ENCODE data around the gene MAPK12.

The MAPK12 gene

GRCh38 chr22:50261615-50262459 is at the start of gene MAPK12:
TSS of gene MAPK12 (minus strand) at chr22:50261683. CDS start at chr22:50261509, 174 bp downstream.
- FAIRE-seq = no peak

- no peak for FAIRE-seq
These were observed 49.5 kb upstream of the MAPK12 start for GRCh38 chr22:50310949-50311444.

DNA sequence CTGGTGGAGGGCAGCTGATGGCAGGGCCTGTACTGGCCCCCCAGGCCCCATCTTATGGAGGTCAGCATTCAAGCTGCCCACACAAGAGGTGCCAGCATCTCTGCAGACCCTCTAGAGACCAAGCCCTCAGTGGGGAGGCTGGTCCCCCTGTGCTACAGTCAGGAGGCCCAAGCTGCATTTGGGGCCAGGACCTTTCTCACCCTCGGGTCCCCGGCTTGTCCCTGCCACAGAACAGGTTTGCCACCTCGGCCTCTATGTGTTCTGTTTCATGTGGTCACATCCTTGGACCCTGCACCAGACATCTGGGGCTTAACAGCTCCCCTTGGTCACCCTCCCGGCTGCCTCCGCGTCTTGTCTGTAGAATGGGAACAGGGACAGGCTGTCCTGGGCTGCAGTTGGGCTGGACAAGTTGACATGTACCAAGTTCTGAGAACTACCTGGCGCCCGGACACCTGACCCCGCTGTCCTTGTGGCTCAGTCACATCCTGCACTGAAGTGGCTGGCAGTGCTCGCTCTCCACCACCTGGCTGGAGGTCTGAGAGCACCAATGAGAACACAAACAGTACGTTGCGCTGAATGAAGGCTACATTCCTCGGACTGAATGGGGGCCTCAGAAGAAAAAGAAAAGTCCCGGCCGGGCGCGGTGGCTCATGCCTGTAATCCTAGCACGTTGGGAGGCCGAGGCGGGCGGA is 48.7 kb upstream of the MAPK12 start:
- FAIRE-seq = no peak

DNA sequence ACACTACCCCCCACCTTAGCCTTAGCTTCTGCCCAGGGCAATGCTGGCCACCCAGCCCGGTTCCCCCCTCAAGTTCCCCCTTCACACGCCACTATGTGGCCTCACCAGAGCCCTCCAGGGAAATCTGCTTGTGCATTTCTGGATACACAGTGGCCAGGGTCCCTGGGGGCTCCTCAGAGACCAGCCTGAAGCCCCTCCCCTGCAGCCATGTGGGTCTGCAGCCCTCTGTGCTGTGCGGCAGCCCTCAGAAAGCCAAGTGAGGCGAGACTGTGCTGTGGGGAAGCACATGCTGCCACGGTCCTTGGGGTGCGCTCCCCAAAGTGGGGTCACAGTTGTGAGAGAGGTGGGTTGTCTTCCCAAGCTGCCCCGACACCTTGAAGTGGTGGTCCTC is 48.1 kb upstream of the MAPK12 start:
- no peak for FAIRE-seq

DNA sequence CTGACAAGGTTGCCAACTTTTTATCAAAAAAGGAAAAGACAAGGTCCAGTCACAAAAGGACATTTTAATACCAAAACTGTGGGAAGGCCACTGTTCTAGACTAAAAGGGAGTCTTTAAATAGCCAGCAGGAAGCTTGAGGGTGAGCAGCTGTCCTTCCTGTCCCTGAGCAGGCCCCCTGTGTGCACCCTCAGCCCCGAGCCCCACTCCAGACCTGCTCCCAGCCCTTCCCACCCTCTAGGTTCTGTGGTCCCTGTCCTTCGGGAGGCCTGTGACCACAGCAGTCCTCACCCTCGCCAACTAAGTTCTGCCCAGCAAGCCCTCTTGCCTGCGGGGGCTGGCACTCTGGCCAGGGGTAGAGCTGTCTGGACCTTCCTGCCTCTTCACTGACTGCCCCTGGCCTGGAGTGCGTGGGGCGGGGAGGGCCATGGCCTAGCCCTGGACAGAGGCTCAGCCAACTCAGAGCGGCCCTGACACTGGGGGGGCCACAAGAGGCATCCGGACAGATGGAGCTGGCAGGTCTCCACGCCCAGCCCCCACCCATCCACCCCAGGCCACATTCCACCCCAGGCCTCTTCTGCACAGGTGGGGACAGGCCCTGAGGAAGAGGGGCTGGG is 47.6 kb upstream of the MAPK12 start:
- no peak for FAIRE-seq

DNA sequence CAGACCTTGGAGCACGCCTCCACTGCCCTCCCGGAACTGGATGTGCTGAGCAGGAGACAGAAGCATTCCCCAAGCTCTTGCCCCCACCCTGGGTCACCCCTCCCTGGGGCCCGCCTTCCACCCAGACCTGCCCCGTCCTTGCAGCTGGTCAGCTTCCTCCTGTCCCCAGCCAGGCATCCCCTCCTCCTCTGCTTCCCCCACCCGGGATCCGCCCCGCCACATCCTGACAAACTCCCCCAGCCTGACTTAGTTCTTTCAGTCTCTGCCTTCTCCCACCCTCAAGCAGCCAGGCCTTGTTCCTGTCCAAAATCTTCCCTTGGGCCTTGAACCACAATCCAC is 47.1 kb upstream of the MAPK12 start:
- FAIRE-seq = no peak

DNA sequence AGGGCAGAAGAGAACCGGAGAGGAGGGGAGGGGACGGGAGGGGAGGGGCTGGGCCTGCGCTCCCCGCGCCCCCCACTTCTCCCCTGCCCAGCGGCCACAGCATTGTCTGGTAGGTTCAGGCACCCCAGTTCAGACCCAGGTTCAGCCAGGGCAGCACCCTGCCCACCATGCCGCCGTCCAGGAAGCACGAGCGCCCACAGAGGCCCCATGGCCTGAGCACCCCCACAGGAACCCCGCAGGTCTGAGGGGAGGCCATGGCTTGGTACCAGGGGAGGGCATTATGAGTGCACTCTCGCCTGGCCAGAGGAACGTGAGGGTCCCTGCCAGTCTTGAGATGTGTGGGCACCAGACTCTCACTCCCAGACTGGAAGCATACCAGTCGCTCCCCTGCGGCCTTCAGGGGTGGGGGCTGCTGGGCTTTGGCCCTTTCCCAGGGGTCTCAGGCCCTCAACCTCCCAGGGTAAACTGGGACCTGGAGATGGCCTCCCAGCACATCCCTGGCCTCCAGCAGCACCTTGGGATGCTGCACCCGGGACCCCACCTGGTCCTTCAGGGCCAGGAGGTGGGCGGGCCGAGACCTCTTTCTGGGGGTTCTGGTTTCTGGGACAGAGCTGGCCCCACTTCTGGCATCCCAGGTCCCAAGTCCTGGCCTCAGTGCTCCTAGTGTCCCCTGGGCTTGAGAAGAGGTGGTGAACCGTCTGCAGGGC is 46.6 kb upstream of the MAPK12 start:
- no peak for FAIRE-seq

GRCh38 chr22:50306753-50307749 is 45.6 kb upstream of the MAPK12 start, which contains the start of gene PLXNB2:
TSS of gene PLXNB2 (minus strand) at chr22:50307646. CDS start at chr22:50290584, 17,062 bp downstream.
- FAIRE-seq = no peak

- no peak for FAIRE-seq
These were observed 44.6 kb upstream of the MAPK12 start for GRCh38 chr22:50305923-50306566.

DNA sequence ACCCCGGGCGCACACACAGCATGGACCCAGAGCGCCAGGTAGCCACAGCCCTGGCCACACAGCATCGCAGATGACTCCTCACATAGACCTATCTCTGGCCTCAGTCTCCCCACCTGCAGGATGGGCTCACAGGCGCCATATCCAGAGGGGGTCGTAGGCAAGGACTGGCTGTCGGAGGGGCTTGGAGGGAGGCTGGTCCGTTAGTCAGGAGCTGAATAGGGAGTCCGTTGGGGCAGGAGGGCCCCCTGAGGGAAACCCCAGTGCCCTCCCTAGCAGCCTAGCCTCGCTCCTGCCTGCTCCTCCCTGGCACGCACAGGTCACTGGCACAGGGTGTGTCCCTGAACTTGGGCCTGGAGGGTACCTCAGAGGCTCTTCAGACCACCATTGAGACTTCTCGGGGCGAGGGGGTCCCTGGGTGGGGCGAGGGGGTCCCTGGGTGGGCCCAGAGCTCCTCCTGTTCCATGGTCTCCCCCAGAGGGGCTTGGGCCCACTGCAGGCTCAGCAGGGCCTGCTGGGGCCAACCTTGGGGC is 44.0 kb upstream of the MAPK12 start:
- no peak for FAIRE-seq

GRCh38 chr22:50304528-50305392 is 43.3 kb upstream of the MAPK12 start:
- no peak for FAIRE-seq

GRCh38 chr22:50303848-50304527 is 42.5 kb upstream of the MAPK12 start:
- FAIRE-seq = no peak

- FAIRE-seq = no peak
These were observed 42.0 kb upstream of the MAPK12 start for GRCh38 chr22:50303515-50303847.

DNA sequence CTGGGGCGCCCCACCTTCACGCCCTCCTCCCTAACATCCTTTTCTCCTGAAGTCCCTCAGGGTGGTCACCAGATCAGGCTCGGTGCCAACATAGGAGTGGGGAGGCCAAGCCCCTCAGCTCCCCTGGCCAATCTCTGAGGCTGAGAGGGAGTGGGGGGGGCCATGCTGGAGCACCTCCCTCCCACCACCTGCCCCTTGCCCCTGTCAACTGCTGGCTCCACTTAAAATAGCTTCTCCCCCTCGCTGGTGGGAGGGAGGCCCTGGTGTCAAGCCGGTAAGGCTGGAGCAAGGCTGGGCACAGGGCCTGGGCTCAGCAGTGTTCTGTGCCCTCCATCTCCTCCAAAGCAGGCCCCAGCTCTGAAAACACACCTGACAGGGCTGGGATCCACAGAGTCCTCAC is 41.1 kb upstream of the MAPK12 start:
- no peak for FAIRE-seq

GRCh38 chr22:50302041-50302541 is 40.6 kb upstream of the MAPK12 start:
- no peak for FAIRE-seq

- no peak for FAIRE-seq
These were observed 40.1 kb upstream of the MAPK12 start for GRCh38 chr22:50301581-50301991.

DNA sequence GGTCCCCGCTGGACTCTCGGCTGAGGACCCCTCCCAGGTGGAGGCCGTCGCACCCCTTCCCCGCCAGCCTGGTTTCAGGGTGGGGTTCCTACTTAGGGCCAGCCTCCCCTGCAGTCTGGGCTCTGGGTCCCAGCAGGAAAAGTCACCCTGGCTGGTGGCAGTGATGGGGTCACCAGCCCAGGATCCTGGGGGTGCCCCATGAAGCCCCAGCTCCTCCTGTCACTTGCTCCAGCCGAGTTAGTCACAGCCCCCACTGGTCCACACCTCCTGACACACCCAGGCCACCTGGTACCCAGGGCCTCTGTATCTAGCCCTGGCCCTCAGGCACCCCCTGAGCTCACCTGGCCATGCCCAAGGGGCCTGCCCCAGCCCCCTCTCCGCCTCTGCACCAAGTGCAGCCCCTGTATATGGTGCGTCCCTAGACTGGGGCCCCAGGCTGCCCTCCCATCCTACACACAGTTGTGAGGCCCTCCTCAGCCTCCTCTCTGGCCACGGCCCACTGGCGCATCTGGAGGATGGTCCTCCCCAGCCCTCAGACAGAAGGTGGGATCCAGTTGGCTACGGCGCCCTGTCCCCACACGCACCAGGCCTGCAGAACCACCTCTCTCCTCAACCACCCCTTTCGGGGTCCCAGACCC is 39.3 kb upstream of the MAPK12 start:
- FAIRE-seq = no peak

DNA sequence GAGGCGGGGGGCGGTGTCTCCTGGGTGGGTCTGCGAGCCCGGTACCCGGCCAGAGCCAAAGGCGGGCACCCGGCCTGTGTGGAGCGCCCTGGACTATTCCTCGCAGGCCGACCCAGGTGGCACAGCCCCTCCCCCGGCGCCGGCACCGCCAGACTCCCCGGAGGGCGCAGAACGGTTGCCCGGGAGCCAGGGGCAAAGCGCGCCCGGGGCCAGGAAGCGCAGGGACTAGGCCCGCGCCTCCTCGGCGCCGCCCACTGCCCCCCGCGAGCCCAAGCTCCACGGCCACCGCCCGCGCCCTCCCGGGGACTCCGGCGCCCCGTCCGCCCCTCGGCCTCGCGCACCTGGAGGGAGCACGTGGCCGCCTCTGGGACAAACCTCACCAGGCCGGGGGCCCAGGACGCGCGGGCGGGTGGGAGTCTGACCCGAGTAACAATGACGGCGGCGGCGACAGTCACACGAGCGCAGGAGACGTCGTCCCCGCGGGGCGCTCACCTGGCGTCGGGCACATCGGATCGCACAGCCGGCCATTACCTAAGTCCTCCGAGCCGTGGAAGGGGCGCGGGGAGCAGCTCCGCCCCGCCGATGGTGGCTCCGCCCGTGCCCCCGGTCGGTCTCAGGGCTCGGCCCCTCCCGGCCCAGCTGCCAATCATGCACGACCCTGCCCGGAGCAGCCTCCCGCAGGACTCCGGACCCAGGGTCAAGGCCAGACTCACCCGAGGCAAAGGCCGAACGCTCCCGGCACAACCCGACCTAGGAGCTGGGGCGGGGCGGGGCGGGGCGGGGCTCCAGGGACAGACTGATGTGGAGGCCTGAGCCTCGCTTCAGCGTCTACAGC is 38.5 kb upstream of the MAPK12 start:
- FAIRE-seq = no peak

Measured in colon (tissue), 2 donors.